ENCODE results near the gene SLC39A6. TPM values are rescaled to one million over a fixed set of nuclear protein-coding genes. Genes with fewer than 3 reads are reported as not detected.

SLC39A6 gene
- total and polyA plus RNA-seq, 2 of the 13 experiments (the other 11 are each of a cell fraction or from before 2014, with no cell fraction given) = 41.7 to 59.2 TPM

- TF ChIP-seq ZHX1 (CRISPR knock-in tag; IDR thresholded peaks at IDR 0.05; ENCODE audit: low read depth) = no peak; the same call in 1 of the 2 replicates
- TF ChIP-seq ZNF34 (CRISPR knock-in tag; IDR thresholded peaks at IDR 0.05; ENCODE audit: borderline replicate concordance) = no peak
- TF ChIP-seq NCOA2 (CRISPR knock-in tag; IDR thresholded peaks at IDR 0.05) = peak; percentile 56
- TF ChIP-seq HDAC1 (CRISPR knock-in tag; IDR thresholded peaks at IDR 0.05) = peak; percentile 93
- no peak for TF ChIP-seq GMEB2 (CRISPR knock-in tag; IDR thresholded peaks at IDR 0.05; ENCODE audit: low read depth)
- 0 out of 2 replicates have a peak, but pooled peaks have one; percentile 59 for TF ChIP-seq SNAPC5 (CRISPR knock-in tag; IDR thresholded peaks at IDR 0.05; ENCODE audit: borderline replicate concordance)
- TF ChIP-seq ZBTB34 (CRISPR knock-in tag; IDR thresholded peaks at IDR 0.05) = peak; percentile 74; the same call in 1 of the 2 replicates
- TF ChIP-seq ZMYM2 (CRISPR knock-in tag; IDR thresholded peaks at IDR 0.05) = peak; percentile 36; the same call in 1 of the 2 replicates
- TF ChIP-seq, protein P1, sequence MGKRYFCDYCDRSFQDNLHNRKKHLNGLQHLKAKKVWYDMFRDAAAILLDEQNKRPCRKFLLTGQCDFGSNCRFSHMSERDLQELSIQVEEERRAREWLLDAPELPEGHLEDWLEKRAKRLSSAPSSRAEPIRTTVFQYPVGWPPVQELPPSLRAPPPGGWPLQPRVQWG (CRISPR knock-in tag; IDR thresholded peaks at IDR 0.05; ENCODE audit: borderline replicate concordance, low read depth) = no peak
- TF ChIP-seq, protein P2, sequence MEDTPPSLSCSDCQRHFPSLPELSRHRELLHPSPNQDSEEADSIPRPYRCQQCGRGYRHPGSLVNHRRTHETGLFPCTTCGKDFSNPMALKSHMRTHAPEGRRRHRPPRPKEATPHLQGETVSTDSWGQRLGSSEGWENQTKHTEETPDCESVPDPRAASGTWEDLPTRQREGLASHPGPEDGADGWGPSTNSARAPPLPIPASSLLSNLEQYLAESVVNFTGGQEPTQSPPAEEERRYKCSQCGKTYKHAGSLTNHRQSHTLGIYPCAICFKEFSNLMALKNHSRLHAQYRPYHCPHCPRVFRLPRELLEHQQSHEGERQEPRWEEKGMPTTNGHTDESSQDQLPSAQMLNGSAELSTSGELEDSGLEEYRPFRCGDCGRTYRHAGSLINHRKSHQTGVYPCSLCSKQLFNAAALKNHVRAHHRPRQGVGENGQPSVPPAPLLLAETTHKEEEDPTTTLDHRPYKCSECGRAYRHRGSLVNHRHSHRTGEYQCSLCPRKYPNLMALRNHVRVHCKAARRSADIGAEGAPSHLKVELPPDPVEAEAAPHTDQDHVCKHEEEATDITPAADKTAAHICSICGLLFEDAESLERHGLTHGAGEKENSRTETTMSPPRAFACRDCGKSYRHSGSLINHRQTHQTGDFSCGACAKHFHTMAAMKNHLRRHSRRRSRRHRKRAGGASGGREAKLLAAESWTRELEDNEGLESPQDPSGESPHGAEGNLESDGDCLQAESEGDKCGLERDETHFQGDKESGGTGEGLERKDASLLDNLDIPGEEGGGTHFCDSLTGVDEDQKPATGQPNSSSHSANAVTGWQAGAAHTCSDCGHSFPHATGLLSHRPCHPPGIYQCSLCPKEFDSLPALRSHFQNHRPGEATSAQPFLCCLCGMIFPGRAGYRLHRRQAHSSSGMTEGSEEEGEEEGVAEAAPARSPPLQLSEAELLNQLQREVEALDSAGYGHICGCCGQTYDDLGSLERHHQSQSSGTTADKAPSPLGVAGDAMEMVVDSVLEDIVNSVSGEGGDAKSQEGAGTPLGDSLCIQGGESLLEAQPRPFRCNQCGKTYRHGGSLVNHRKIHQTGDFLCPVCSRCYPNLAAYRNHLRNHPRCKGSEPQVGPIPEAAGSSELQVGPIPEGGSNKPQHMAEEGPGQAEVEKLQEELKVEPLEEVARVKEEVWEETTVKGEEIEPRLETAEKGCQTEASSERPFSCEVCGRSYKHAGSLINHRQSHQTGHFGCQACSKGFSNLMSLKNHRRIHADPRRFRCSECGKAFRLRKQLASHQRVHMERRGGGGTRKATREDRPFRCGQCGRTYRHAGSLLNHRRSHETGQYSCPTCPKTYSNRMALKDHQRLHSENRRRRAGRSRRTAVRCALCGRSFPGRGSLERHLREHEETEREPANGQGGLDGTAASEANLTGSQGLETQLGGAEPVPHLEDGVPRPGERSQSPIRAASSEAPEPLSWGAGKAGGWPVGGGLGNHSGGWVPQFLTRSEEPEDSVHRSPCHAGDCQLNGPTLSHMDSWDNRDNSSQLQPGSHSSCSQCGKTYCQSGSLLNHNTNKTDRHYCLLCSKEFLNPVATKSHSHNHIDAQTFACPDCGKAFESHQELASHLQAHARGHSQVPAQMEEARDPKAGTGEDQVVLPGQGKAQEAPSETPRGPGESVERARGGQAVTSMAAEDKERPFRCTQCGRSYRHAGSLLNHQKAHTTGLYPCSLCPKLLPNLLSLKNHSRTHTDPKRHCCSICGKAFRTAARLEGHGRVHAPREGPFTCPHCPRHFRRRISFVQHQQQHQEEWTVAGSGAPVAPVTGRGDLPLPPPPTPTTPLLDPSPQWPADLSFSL (CRISPR knock-in tag; IDR thresholded peaks at IDR 0.05) = no peak
- peak; percentile 25; the same call in 1 of the 2 replicates for TF ChIP-seq ZNF619 (CRISPR knock-in tag; IDR thresholded peaks at IDR 0.05)
- TF ChIP-seq FOXP1 (IDR thresholded peaks at IDR 0.05) = no peak
- TF ChIP-seq FOXP1 (CRISPR knock-in tag; IDR thresholded peaks at IDR 0.05) = no peak; the same call in 1 of the 2 replicates
- peak; percentile 63; the same call in 1 of the 2 replicates for TF ChIP-seq MEIS1 (CRISPR knock-in tag; IDR thresholded peaks at IDR 0.05; ENCODE audit: borderline replicate concordance)
- no peak; the same call in 1 of the 2 replicates for TF ChIP-seq FOSL1 (CRISPR knock-in tag; IDR thresholded peaks at IDR 0.05; ENCODE audit: borderline replicate concordance)
These were observed at the start of gene SLC39A6, which contains the start of gene ELP2 (continued) for GRCh38 chr18:36129300-36130038.
